Measurements from ENCODE around the gene PSMC4.
"Not testable (repeated sequence)": the region's sequence is repeated elsewhere in the genome, so short reads cannot be mapped to it uniquely, and the experiment has no call there.

PSMC4 gene

GRCh38 chr19:39949026-39949747, 21.8 kb upstream of the PSMC4 start:
- no peak for DNase-seq

DNA sequence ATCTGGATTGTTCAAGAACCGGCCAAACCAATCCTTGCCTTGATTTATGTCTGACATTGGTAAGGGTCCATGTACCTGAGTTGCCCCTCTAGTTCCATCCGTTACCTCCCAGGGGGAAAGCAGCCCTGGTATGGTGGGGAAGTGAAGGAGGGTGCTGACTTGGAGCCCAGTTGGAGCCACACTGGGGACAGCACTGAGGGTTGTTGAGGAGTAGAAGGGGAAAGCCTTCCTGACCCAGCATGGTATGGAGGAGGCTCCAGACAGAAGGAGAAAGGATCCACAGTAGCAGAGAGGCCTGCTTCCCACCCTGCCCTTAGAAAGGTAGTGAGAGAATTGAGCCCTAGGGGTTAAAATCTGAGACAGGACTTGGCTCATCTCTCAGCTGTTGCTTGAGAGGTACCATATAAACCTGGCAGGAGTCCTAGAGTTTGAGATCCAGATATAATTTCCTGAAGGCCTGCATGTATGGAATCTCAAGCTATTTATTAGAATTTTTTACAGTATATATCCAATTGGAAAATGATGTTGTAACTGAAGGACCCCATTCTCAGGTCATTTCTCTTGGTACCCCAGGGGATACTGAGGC, 19.8 kb upstream of the PSMC4 start:
- no peak for DNase-seq

DNA sequence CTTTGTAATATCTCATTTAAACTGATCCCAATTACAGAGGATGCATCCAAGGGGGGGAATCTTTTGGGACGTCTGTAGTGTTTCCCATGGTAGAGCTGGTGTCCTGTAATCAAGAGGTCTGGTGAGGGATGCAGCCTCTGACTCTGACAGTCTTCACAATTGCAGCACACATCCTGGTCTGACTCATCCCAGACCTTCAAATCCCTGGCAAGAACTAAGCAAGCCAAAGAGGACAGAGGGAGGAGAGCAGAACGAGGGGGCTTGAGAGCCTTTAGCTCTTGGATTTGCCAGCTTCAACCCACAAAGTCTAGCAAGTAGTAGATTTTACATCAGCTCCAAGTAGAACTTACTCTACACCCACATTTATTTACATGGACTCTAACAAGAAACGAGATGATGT, 19.3 kb upstream of the PSMC4 start:
- DNase-seq: no peak

GRCh38 chr19:39953915-39954314, 17.1 kb upstream of the PSMC4 start:
- no peak for DNase-seq

DNA sequence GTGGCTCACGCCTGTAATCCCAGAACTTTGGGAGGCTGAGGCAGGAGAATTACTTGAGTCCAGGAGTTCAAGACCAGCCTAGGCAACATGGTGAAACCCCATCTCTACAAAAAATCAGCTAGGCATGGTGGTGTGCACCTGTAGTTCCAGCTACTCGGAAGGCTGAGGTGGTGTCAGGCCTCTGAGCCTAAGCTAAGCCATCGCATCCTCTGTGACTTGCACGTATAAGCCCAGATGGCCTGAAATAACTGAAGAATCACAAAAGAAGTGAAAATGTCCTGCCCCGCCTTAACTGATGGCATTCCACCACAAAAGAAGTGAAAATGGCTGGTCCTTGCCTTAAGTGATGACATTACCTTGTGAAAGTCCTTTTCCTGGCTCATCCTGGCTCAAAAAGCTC, 13.1 kb upstream of the PSMC4 start:
- DNase-seq: not testable (repeated sequence)

- not testable (repeated sequence) for DNase-seq
These were observed 12.0 kb upstream of the PSMC4 start for GRCh38 chr19:39958942-39959341.

- DNase-seq: not testable (repeated sequence)
These were observed 11.6 kb upstream of the PSMC4 start for GRCh38 chr19:39959407-39959806.

DNA sequence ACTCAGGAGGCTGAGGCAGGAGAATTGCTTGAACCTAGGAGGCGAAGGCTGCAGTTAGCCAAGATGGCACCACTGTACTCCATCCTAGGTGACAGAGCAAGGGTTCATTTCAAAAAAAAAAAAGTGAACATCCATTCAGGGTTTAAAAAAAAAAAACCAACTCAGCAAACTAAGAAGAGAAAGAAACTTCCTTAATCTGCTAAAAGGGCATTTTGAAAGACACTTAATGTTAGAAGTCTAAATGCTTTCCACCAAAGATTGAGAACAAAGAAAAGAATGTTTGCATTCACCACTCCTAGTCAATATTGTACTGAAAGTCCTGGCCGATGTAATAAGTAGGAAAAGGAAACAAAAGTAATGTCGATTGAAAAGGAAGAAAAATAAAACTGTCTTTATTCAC, 7.1 kb upstream of the PSMC4 start:
- no peak for DNase-seq

DNA sequence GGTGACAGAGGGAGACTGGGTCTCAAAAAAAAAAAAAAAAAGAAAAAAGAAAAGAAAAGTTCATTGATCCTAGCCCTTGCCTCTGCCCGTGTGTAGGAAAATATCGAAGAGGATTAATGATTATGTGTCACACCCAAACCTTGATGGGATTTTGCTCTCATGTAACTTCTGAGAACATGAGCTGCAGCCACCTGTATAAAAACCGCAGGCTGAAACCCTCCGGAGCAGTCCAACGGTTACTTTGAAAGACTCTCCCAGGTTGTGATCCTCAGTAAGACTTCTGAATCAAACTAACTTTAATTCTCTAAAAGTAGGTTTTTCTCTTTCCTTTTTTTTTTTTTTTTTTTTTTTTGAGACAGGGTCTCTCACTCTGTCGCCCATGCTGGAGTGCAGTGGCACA, 4.3 kb upstream of the PSMC4 start:
- no peak for DNase-seq

DNA sequence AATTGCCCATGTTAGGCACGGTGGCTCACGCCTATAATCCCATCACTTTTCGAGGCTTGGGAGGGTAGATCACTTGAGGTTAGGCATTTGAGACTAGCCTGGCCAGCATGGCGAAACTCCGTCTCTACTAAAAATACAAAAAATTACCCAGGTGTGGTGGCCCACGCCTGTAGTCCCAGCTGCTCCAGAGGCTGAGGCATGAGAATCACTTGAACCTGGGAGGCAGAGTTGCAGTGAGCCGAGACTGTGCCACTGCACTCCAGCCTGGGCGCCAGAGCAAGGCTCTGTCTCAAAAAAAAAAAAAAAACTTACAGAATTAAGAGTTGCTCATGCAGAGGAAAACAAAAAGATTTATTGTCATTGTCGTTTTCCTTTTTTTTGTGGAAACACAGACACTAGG, 3.4 kb upstream of the PSMC4 start:
- DNase-seq: no peak

GRCh38 chr19:39968789-39969188, 2.2 kb upstream of the PSMC4 start:
- DNase-seq: no peak

DNA sequence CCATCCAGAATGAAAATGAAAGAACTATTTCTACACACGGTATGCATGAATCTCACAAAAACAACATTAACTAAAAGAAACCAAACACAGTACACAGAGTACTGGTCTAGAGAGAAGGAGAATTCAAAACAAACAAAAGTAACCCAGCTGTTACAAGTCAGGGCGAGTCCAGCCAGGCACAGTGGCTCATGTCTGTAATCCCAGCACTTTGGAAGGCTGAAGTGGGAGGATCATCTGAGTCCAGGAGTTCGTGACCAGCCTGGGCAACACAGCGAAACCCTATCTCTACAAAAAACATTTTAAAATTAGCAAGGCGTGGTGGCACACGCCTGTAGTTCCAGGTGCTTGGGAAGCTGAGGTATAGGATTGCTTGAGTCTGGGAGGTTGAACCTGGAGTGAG, 1.7 kb upstream of the PSMC4 start:
- no peak for DNase-seq

- DNase-seq: no peak
These were observed 1.1 kb upstream of the PSMC4 start for GRCh38 chr19:39969681-39970424.

GRCh38 chr19:39970425-39970674, 615 bp upstream of the PSMC4 start:
- DNase-seq: no peak

DNA sequence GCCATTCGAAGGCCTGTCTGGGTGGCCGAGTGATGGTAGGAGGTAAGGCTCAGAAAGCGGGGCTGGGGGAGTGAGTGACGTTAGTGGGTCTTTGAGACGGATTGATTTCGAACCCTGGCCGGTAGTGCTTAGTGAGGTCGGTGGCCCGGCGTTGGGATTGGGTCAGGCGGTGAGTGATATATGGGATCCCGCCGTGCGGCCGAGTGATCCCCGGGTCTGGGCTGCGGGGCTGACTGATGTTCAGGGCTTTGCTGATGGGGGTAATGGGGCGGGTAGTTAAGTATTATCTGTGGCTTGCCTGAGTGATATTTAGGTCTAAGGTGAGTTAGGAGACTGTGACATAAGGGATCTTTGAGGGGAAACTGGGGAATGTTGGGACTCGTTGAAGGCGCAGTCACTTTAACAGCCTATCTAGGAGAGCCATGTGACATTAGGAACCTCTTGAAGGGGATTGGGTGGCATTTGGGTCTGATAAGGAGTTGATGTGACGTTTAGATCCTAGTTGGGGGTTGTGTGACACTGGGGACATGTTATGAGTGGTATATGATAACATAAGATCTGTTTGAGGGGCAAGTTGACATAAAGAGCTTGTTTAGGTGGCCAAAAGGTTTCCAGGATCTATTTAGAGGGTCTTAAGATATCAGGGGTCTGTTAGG, 543 bp downstream of the PSMC4 start:
- DNase-seq: no peak

DNA sequence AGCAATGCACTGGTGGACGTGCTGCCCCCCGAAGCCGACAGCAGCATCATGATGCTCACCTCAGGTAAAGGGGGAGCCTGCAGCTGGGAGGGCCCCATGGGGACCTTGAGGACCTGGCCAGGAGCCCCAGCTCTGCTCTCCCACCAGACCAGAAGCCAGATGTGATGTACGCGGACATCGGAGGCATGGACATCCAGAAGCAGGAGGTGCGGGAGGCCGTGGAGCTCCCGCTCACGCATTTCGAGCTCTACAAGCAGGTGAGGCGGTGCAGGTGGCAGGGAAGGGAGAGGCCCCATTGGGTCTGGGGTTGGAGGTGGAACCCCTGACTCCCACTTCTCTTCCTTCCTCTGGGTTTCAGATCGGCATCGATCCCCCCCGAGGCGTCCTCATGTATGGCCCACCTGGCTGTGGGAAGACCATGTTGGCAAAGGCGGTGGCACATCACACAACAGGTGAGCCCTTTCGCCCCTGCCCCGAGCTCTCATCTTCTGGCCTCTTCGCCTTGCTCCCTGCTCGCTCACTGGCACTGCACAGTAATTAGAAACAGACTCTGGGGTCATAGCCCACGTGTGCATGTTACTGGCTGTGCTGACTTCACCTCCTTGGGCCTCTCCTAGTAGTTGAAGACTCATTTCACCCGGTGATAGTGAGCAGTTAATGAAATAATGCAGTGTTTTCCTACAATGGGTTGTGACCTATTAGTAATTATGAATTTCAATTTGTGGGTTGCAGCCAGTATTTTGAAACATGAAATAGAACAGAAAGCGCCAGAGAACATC, 3.6 kb downstream of the PSMC4 start:
- DNase-seq: no peak

GRCh38 chr19:39982883-39983282, 11.9 kb downstream of the PSMC4 start:
- no peak for DNase-seq

GRCh38 chr19:39983695-39984300, 12.8 kb downstream of the PSMC4 start:
- DNase-seq: no peak

DNA sequence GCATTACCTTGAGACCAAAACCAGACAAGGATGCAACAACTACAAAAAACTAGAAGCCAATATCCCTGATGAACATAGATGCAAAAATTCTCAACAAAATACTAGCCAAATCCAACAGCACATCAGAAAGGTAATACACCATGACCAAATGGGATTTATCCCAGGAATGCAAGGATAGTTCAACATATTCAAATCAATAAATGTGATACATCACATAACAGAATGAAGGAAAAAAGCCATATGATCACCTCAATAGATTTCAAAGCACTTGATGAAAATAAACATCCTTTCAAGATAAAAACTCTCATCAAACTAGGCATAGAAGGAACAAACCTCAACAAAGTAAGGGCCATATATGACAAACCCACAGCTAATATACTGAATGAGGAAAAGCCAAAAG, 15.7 kb downstream of the PSMC4 start:
- no peak for DNase-seq

DNA sequence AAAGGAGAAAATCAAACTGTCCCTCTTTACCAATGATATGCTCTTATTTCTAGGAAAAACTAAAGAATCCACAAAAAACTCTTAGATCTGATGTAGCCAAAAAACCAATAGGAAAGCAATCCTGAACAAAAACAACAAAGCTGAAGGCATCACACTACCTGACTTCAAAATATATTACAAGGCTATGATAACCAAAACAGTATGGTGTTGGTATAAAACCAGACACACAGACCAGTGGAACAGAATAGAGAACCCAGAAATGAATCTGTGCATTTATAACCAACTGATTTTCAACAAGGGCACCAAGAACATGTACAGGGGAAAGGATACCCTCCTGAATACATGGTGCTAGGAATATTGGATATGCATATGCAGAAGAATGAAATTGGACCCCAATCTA, 16.2 kb downstream of the PSMC4 start:
- no peak for DNase-seq

GRCh38 chr19:39987596-39987995, 16.6 kb downstream of the PSMC4 start:
- no peak for DNase-seq

- DNase-seq: no peak
These were observed 22.6 kb downstream of the PSMC4 start for GRCh38 chr19:39993605-39994004.

- DNase-seq: no peak
These were observed 23.4 kb downstream of the PSMC4 start for GRCh38 chr19:39994361-39994760.
